Kidney epithelial cell (primary cell): ENCODE measurements around the gene ROR2. TPM values are rescaled to one million over a fixed set of nuclear protein-coding genes. Genes with fewer than 3 reads are reported as not detected.
A peak's percentile ranks its signal among the peaks of the same experiment; 100 is the strongest.

Experiments used
- DNase-seq: peaks from one replicate; pipeline ENCODE4 v3.0.0-alpha.2; 2010; ENCODE audit warnings: low read depth
- H3K27me3 ChIP-seq: 2 replicates; pipeline ENCODE4 v1.6.0; 2011; ENCODE audit warnings: low read length; ENCODE audit not compliant: control insufficient read depth, insufficient read depth
- H3K36me3 ChIP-seq: 2 replicates; pipeline ENCODE4 v1.5.1; 2011; ENCODE audit warnings: low read length; ENCODE audit not compliant: control insufficient read depth, insufficient read depth
- H3K4me3 ChIP-seq: 2 replicates; pipeline ENCODE4 v1.5.1; 2011; ENCODE audit warnings: low read depth, mild to moderate bottlenecking, control low read depth, low read length
- total RNA-seq: library from RNA; depleted of rRNA; stranded (reverse); fragments of >200 nt; gene quantifications from 2 replicates; pipeline ENCODE4 v1.2.3, GENCODE V29; 2015
- TF ChIP-seq, protein P1 (sequence below): IDR thresholded peaks from 2 replicates; pipeline ENCODE4 v1.5.1; 2011; ENCODE audit warnings: mild to moderate bottlenecking, moderate library complexity, low read length, control low read depth, inconsistent platforms; ENCODE audit not compliant: insufficient read depth, poor library complexity, severe bottlenecking

The ROR2 gene
- total RNA-seq, 1 donor from 2014 or later: 1.2 TPM

DNA sequence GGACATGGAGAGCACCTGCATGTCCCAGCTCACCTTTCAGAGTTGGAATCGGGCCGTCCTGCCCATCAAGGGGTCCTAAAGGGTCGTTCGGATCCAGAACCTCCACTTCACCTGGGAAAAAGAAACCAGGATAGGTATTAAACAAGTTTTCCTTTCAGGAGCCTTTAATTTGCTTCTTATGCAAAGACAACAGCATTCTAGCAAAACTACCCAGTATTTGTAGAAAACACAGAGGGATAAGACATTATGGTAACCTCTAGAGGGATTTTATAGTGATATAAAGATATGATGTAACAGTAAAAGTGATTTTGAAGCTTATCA is 174.4 kb downstream of the ROR2 start:
- no peaks in the 10 kb centered on the region for H3K27me3 ChIP-seq
- TF ChIP-seq, protein P1, sequence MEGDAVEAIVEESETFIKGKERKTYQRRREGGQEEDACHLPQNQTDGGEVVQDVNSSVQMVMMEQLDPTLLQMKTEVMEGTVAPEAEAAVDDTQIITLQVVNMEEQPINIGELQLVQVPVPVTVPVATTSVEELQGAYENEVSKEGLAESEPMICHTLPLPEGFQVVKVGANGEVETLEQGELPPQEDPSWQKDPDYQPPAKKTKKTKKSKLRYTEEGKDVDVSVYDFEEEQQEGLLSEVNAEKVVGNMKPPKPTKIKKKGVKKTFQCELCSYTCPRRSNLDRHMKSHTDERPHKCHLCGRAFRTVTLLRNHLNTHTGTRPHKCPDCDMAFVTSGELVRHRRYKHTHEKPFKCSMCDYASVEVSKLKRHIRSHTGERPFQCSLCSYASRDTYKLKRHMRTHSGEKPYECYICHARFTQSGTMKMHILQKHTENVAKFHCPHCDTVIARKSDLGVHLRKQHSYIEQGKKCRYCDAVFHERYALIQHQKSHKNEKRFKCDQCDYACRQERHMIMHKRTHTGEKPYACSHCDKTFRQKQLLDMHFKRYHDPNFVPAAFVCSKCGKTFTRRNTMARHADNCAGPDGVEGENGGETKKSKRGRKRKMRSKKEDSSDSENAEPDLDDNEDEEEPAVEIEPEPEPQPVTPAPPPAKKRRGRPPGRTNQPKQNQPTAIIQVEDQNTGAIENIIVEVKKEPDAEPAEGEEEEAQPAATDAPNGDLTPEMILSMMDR: no peak

DNA sequence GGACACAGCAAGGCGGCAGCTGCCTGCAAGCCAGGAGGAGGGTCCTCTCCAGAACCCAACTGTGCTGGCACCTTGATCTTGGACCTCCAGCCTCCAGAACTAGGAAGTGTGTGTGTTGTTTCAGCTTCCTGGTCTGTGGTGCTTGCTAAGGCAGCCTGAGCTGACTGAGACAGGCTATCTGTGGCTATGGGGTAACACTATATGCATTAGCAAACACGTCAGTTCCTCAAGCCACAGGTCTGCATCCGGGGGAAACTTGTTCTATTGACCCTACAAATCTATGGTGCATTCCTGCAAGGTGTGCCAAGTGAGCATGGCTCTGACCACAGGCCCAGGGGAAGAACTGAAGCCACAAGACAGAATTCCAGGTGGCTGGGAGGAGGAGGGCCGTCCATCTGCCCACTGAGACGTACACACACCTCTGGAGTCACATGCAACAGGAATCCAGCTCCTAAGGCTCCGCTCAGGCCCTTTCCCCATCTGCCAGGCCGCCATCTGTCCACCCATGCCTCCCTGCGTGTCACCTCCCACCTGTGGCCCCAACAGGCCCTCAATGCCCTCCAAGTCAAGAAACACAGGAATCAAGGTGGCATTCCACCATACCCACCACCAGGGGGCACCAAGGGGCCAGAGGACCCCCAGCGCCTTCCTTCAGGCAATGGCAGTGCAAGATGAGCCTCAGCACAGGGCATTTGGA is 174.9 kb downstream of the ROR2 start:
- H3K27me3 ChIP-seq: no peaks in the 10 kb centered on the region
- DNase-seq: no peak
- TF ChIP-seq, protein P1: peak; percentile 88
- no peak overlapping the region for H3K4me3 ChIP-seq
- H3K36me3 ChIP-seq: no peaks in the 10 kb centered on the region

More for the DNA sequence above, 174.4 kb downstream of the ROR2 start:
- Histone ChIP-seq H3K4me3 (no peak overlapping the region), H3K36me3 (no peaks in the 10 kb centered on the region)
- DNase-seq: no peak

DNA sequence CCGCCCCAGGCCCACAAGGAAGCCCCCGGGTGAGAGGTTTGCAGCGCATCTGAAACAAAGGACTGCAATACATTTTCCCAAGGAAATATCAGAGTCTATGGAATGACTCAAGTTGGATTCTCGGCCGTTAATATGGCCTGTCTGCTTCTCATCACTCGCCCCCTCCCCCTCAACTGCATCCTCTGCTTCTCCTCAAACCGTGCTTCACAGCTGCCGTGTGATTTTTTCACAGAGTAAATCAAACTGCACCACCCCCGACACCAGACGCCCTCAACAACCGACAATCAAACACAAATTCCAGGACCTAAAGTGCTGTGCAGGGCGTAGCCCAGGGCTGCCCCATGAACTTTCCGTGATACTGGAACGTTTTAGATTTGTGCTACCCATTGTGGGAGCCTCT is 176.9 kb downstream of the ROR2 start:
- TF ChIP-seq, protein P1: no peak
- no peak for DNase-seq
- H3K27me3 ChIP-seq: no peaks in the 10 kb centered on the region
- H3K36me3 ChIP-seq: no peaks in the 10 kb centered on the region
- no peak overlapping the region for H3K4me3 ChIP-seq

DNA sequence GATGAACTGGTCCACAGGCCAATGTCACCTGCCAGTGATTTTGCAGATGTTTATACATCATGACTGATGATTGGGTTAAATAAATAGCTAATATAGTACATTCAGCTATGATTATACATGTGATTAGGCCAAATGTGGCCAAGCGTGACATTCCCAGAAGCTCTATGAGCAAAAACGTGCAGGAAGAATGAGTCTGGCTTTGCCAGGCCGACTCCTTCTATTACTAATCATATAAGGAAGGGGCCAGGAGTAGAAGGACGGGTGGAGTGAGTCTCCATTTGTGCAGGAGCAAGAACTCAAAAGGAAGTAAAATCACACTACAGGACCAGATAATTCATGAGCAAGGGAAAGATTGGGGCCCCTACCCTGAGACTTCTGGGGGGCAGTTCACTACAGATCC is 178.2 kb downstream of the ROR2 start:
- no peaks in the 10 kb centered on the region for H3K36me3 ChIP-seq
- no peaks in the 10 kb centered on the region for H3K27me3 ChIP-seq
- TF ChIP-seq, protein P1: no peak
- DNase-seq: no peak
- no peak overlapping the region for H3K4me3 ChIP-seq

DNA sequence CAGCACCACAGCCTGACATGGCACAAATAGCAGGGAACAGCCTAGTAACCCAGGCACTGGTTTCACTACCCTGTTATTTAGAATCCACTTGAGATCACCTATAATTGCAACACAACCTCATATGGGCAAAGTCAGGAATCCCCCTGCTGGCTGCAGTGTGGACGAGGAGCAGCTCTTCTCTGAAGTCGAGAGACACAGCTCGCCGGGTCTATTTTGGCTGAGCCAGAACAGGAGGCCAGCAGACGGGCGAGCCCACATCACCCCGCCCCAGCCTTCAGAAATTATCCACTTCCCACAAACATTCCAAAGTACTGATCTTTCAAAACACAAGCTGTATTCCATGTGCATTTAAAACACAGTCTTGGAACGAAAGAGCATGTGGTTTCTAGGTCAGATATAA is 179.0 kb downstream of the ROR2 start:
- H3K4me3 ChIP-seq: no peak overlapping the region
- no peaks in the 10 kb centered on the region for H3K27me3 ChIP-seq
- TF ChIP-seq, protein P1: peak; percentile 40
- DNase-seq: no peak
- no peaks in the 10 kb centered on the region for H3K36me3 ChIP-seq

DNA sequence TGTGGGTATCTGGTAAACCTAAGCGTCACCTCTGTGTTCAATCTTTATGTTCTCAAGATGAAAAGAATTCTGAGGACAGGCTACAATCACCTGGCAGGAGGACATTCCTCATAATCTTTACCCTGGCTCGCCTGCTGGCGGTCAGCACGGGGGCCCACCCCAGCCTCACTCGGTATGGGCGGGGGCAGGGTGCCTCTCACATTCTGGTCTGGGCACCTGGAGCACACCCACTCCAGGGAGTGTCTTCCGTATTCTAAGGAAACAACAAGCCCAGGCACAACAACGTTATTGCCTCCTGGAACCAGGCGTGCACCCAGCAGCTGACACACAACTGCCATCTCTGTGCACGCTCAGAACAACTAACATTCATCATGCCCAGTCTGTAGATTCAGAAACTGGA is 179.8 kb downstream of the ROR2 start:
- Histone ChIP-seq H3K36me3 (no peaks in the 10 kb centered on the region), H3K27me3 (no peaks in the 10 kb centered on the region), H3K4me3 (no peak overlapping the region)
- DNase-seq: no peak
- TF ChIP-seq, protein P1: no peak
